HG02623 (cell line): ENCODE data around the gene TECPR2.

Source experiments
- ATAC-seq: cut with Tn5 transposase; IDR thresholded peaks from one replicate; pipeline ENCODE4 v1.9.1; 2021; ENCODE audit warnings: moderate library complexity; ENCODE audit not compliant: unreplicated experiment

The TECPR2 gene

GRCh38 chr14:102421411-102422057 is 58.8 kb downstream of the TECPR2 start:
- no peak for ATAC-seq

GRCh38 chr14:102424520-102424919 is 61.8 kb downstream of the TECPR2 start:
- no peak for ATAC-seq

GRCh38 chr14:102424923-102425322 is 62.2 kb downstream of the TECPR2 start:
- ATAC-seq, result no peak

GRCh38 chr14:102426796-102427195 is 64.1 kb downstream of the TECPR2 start:
- no peak for ATAC-seq

- no peak for ATAC-seq
Measured at GRCh38 chr14:102427642-102428041, 64.9 kb downstream of the TECPR2 start.

GRCh38 chr14:102430212-102430908 is 67.6 kb downstream of the TECPR2 start:
- no peak for ATAC-seq

- ATAC-seq, result no peak
Measured at GRCh38 chr14:102431751-102432150, 69.0 kb downstream of the TECPR2 start.

GRCh38 chr14:102434647-102435175 is 72.0 kb downstream of the TECPR2 start:
- no peak for ATAC-seq

GRCh38 chr14:102437997-102438915 is 75.5 kb downstream of the TECPR2 start:
- ATAC-seq, result no peak

- ATAC-seq, result no peak
Measured at GRCh38 chr14:102439556-102439955, 76.8 kb downstream of the TECPR2 start.

- ATAC-seq, result no peak
Measured at GRCh38 chr14:102440392-102440791, 77.7 kb downstream of the TECPR2 start.

GRCh38 chr14:102442241-102443211 is 79.8 kb downstream of the TECPR2 start:
- no peak for ATAC-seq

- ATAC-seq, result no peak
Measured at GRCh38 chr14:102445066-102445465, 82.3 kb downstream of the TECPR2 start.

GRCh38 chr14:102445641-102446040 is 82.9 kb downstream of the TECPR2 start:
- no peak for ATAC-seq

- ATAC-seq, result no peak
Measured at GRCh38 chr14:102450206-102451063, 87.7 kb downstream of the TECPR2 start.

- no peak for ATAC-seq
Measured at GRCh38 chr14:102451064-102451352, 88.3 kb downstream of the TECPR2 start.

GRCh38 chr14:102452302-102452701 is 89.6 kb downstream of the TECPR2 start:
- no peak for ATAC-seq

- ATAC-seq, result no peak
Measured at GRCh38 chr14:102454711-102455110, 92.0 kb downstream of the TECPR2 start.

- no peak for ATAC-seq
Measured at GRCh38 chr14:102457509-102457908, 94.8 kb downstream of the TECPR2 start.
